SK-N-SH (cell line): ENCODE measurements around the gene MYLK3. TPM values are rescaled to one million over a fixed set of nuclear protein-coding genes. Genes with fewer than 3 reads are reported as not detected.

ENCODE experiments used
- CTCF ChIA-PET: fragments of 300-600, 350-600 bp; formaldehyde crosslinking; extraction: SDS; loops from one replicate; lab custom pipeline; 2021; lab: Yijun Ruan, JAX
- POLR2A ChIA-PET: fragments of 350-600 bp; sonication (Branson Sonifier 250); formaldehyde crosslinking; extraction: SDS; loops from one replicate; lab custom pipeline; 2020; ENCODE audit warnings: antibody characterized with exemption, inconsistent platforms; lab: Yijun Ruan, JAX
- DNase-seq: peaks from one replicate; pipeline ENCODE4 v3.0.0; 2012
- H2AFZ ChIP-seq: fragments of 200-600 bp; sonication (generic); 2 replicates; pipeline ENCODE4 v1.8.1; 2016; ENCODE audit warnings: antibody characterized with exemption, mild to moderate bottlenecking, low read depth
- H3F3A ChIP-seq: fragments of 200-600 bp; sonication (generic); replicated peaks from 2 replicates; pipeline ENCODE3; 2016; ENCODE audit warnings: antibody characterized with exemption, mild to moderate bottlenecking; ENCODE audit not compliant: insufficient read depth
- H3K27ac ChIP-seq, 2 experiments: fragments of 200-500 bp in 1 of 2; fragments of 200-600 bp in 1 of 2; sonication (Bioruptor generic) in 1 of 2; sonication (generic), shearing (Covaris generic) in 1 of 2; 2 replicates each; pipeline versions ENCODE4 v1.5.1 to v1.6.1; 2014 to 2016; ENCODE audit warnings: low read depth in 2 of 2, inconsistent platforms in 1 of 2, low read length in 1 of 2, mild to moderate bottlenecking in 1 of 2, mixed read lengths in 1 of 2
- H3K27me3 ChIP-seq: fragments of 200-600 bp; sonication (generic), shearing (Covaris generic); 2 replicates; pipeline ENCODE4 v1.6.1; 2016; ENCODE audit warnings: mixed run types; ENCODE audit not compliant: insufficient read depth
- H3K36me3 ChIP-seq, 2 experiments: fragments of 200-500 bp in 1 of 2; fragments of 200-600 bp in 1 of 2; sonication (Bioruptor generic) in 1 of 2; sonication (generic) in 1 of 2; replicated peaks in 1 of 2; 2 replicates each; pipeline versions ENCODE3 to v1.5.1; 2014 to 2016; ENCODE audit warnings: low read length in 1 of 2, mild to moderate bottlenecking in 1 of 2; ENCODE audit not compliant: insufficient read depth in 2 of 2, control insufficient read depth in 1 of 2
- H3K4me1 ChIP-seq, 2 experiments: fragments of 200-500 bp in 1 of 2; fragments of 200-600 bp in 1 of 2; sonication (Bioruptor generic) in 1 of 2; sonication (generic), shearing (Covaris generic) in 1 of 2; 2 replicates each; pipeline versions ENCODE4 v1.5.1 to v1.6.1; 2014 to 2016; ENCODE audit warnings: low read depth in 1 of 2, low read length in 1 of 2, mixed run types in 1 of 2; ENCODE audit not compliant: insufficient read depth in 2 of 2, control insufficient read depth in 1 of 2
- H3K4me2 ChIP-seq: fragments of 200-600 bp; sonication (generic), shearing (Covaris generic); 2 replicates; pipeline ENCODE4 v1.6.1; 2017; ENCODE audit warnings: mixed run types
- H3K4me3 ChIP-seq, 2 experiments: fragments of 200-500 bp in 1 of 2; fragments of 200-600 bp in 1 of 2; sonication (Bioruptor generic) in 1 of 2; sonication (generic), shearing (Covaris generic) in 1 of 2; 2 replicates each; pipeline versions ENCODE4 v1.5.1 to v1.8.1; 2014 to 2016; ENCODE audit warnings: low read depth in 2 of 2, inconsistent platforms in 1 of 2, low read length in 1 of 2, mild to moderate bottlenecking in 1 of 2, mixed read lengths in 1 of 2, moderate library complexity in 1 of 2
- H3K79me2 ChIP-seq: fragments of 200-600 bp; sonication (generic); 2 replicates; pipeline ENCODE4 v1.8.1; 2017; ENCODE audit warnings: mild to moderate bottlenecking; ENCODE audit not compliant: insufficient read depth
- H3K9ac ChIP-seq: fragments of 200-600 bp; sonication (generic); 2 replicates; pipeline ENCODE4 v1.6.1; 2017; ENCODE audit warnings: mixed run types
- H3K9me2 ChIP-seq: fragments of 200-600 bp; sonication (generic); 2 replicates; pipeline ENCODE4 v1.6.1; 2017; ENCODE audit warnings: mixed run types
- H3K9me3 ChIP-seq: fragments of 200-600 bp; sonication (generic); 2 replicates; pipeline ENCODE4 v1.6.1; 2017; ENCODE audit warnings: mixed run types, mild to moderate bottlenecking, moderate library complexity
- H4K20me1 ChIP-seq: fragments of 200-600 bp; sonication (generic); 2 replicates; pipeline ENCODE4 v1.6.1; 2017; ENCODE audit warnings: mild to moderate bottlenecking, mixed run types; ENCODE audit not compliant: insufficient read depth
- CHD2 ChIP-seq: fragments of 150-350 bp; IDR thresholded peaks from 2 replicates; pipeline ENCODE4 v1.6.1; 2018; ENCODE audit warnings: low read length; ENCODE audit not compliant: partially characterized antibody
- CTCF ChIP-seq: fragments of 200-600 bp; sonication (generic); IDR thresholded peaks from 2 replicates; pipeline ENCODE4 v1.6.1; 2017; ENCODE audit warnings: antibody characterized with exemption, mild to moderate bottlenecking, moderate library complexity
- ELF1 ChIP-seq: IDR thresholded peaks from 2 replicates; pipeline ENCODE4 v1.4.0; 2012
- EP300 ChIP-seq, 2 experiments: IDR thresholded peaks; 2 replicates each; pipeline versions ENCODE4 v1.4.0 to v1.6.1; 2012; ENCODE audit warnings: borderline replicate concordance in 1 of 2, low read depth in 1 of 2, low read length in 1 of 2
- FOSL2 ChIP-seq: IDR thresholded peaks from 2 replicates; pipeline ENCODE4 v1.4.0; 2012; ENCODE audit warnings: low read depth, mild to moderate bottlenecking, moderate library complexity, borderline replicate concordance
- FOXJ3 ChIP-seq: sonication (generic); formaldehyde crosslinking; IDR thresholded peaks from 2 replicates; pipeline ENCODE4 v1.5.1; 2020; ENCODE audit warnings: mild to moderate bottlenecking, missing genetic modification reagents
- FOXM1 ChIP-seq: IDR thresholded peaks from 2 replicates; pipeline ENCODE4 v1.4.0; 2012; ENCODE audit warnings: low read depth, mild to moderate bottlenecking
- GABPA ChIP-seq: IDR thresholded peaks from 2 replicates; pipeline ENCODE4 v1.4.0; 2012; ENCODE audit warnings: low read depth, mild to moderate bottlenecking
- GATA2 ChIP-seq: sonication (generic); formaldehyde crosslinking; IDR thresholded peaks from 2 replicates; pipeline ENCODE4 v1.5.0; 2020; ENCODE audit warnings: mild to moderate bottlenecking, missing genetic modification reagents
- IRF3 ChIP-seq: fragments of 150-350 bp; IDR thresholded peaks from 2 replicates; pipeline ENCODE4 v1.6.1; 2016; ENCODE audit warnings: mild to moderate bottlenecking, low read depth, low read length
- JUND ChIP-seq: IDR thresholded peaks from 2 replicates; pipeline ENCODE4 v1.4.0; 2012
- MAX ChIP-seq: IDR thresholded peaks from 2 replicates; pipeline ENCODE4 v1.4.0; 2012; ENCODE audit warnings: low read depth
- MXI1 ChIP-seq: IDR thresholded peaks from 2 replicates; pipeline ENCODE4 v1.6.1; 2012; ENCODE audit warnings: mild to moderate bottlenecking, low read depth, low read length, improper control_type of control experiment
- NRF1 ChIP-seq: IDR thresholded peaks from 2 replicates; pipeline ENCODE4 v1.6.1; 2012; ENCODE audit warnings: low read depth, mild to moderate bottlenecking, low read length
- PBX3 ChIP-seq: IDR thresholded peaks from 2 replicates; pipeline ENCODE4; 2012
- RCOR1 ChIP-seq: fragments of 150-350 bp; IDR thresholded peaks from 2 replicates; pipeline ENCODE4 v1.6.1; 2017; ENCODE audit warnings: antibody characterized with exemption, low read length
- RXRA ChIP-seq: IDR thresholded peaks from 2 replicates; pipeline ENCODE4 v1.4.0; 2012; ENCODE audit warnings: low read depth, mild to moderate bottlenecking, borderline replicate concordance
- USF1 ChIP-seq: IDR thresholded peaks from 2 replicates; pipeline ENCODE4 v1.4.0; 2012; ENCODE audit warnings: low read depth, borderline replicate concordance
- USF2 ChIP-seq: fragments of 150-350 bp; IDR thresholded peaks from 2 replicates; pipeline ENCODE4 v1.6.1; 2017; ENCODE audit warnings: antibody characterized with exemption, low read length, low read depth, borderline replicate concordance
- YY1 ChIP-seq: IDR thresholded peaks from 2 replicates; pipeline ENCODE4 v1.4.0; 2012; ENCODE audit warnings: low read depth, mild to moderate bottlenecking
- ZBTB33 ChIP-seq: IDR thresholded peaks from 2 replicates; pipeline ENCODE4 v1.4.0; 2012; ENCODE audit warnings: low read depth, borderline replicate concordance
- WGBS: methylation state at CpG from one replicate; pipeline ENCODE4 v1.1.6; 2017; ENCODE audit warnings: low lambda C conversion rate; 5-methylcytosine and 5-hydroxymethylcytosine counted together
- polyA plus RNA-seq, 3 experiments: library from polyadenylated mRNA; depleted of rRNA; stranded (reverse); fragments of >200 nt; gene quantifications; 2 replicates each; pipeline ENCODE4 v1.2.3, GENCODE V29; 2012

The MYLK3 gene
- polyA plus RNA-seq, 1 of the 3 experiments (the other 2 are of a cell fraction), result 0.05 TPM

GRCh38 chr16:46673320-46674013, 74.7 kb downstream of the MYLK3 start (continued):
- TF ChIP-seq IRF3, result no peak
- TF ChIP-seq PBX3, result no peak

GRCh38 chr16:46662123-46662522, 86.0 kb downstream of the MYLK3 start:
- Histone ChIP-seq H3K27ac (no peak overlapping the region), H3K79me2 (no peaks in the 10 kb centered on the region), H3K27me3 (no peaks in the 10 kb centered on the region), H3K4me2 (no peak overlapping the region), H3K36me3 (peaks cover 55 to 60% of the 10 kb centered on the region in 2 experiments), H3F3A (peaks cover 2% of the 10 kb centered on the region), H3K9ac (no peak overlapping the region), H3K9me2 (no peaks in the 10 kb centered on the region), H2AFZ (no peak overlapping the region), H3K4me3 (no peak overlapping the region), H4K20me1 (no peaks in the 10 kb centered on the region), H3K9me3 (no peaks in the 10 kb centered on the region), H3K4me1 (no peaks in the 10 kb centered on the region)
- POLR2A ChIA-PET, result no interaction called here
- no peak for DNase-seq
- no peak for TF ChIP-seq GATA2 (CRISPR knock-in tag)
- no peak for TF ChIP-seq EP300 (IDR thresholded peaks at IDR 0.05; ENCODE audit: borderline replicate concordance in 1 of 2, low read depth in 1 of 2, low read length in 1 of 2)
- TF ChIP-seq MAX, result no peak
- no peak for TF ChIP-seq JUND
- no peak for TF ChIP-seq USF1
- TF ChIP-seq FOXM1, result no peak
- TF ChIP-seq FOSL2, result no peak
- no peak for TF ChIP-seq NRF1
- TF ChIP-seq USF2, result no peak
- TF ChIP-seq CHD2, result no peak
- no peak for TF ChIP-seq FOXJ3 (CRISPR knock-in tag)
- no peak for TF ChIP-seq GABPA
- TF ChIP-seq RXRA, result no peak
- no peak for TF ChIP-seq YY1
- no peak for TF ChIP-seq ELF1
- no peak for TF ChIP-seq CTCF
- no peak for TF ChIP-seq ZBTB33
- TF ChIP-seq RCOR1, result no peak
- TF ChIP-seq MXI1, result no peak
- CTCF ChIA-PET, result interaction anchor here (5.7 kb wide), 1 partner anchor 11 kb away, joined by 24 read pairs; no protein-coding TSS in a partner anchor
- WGBS, result 75% methylated on average over 4 of the region's 4 CpGs
